ENCODE data around the gene HEXD.

Gene HEXD

DNA sequence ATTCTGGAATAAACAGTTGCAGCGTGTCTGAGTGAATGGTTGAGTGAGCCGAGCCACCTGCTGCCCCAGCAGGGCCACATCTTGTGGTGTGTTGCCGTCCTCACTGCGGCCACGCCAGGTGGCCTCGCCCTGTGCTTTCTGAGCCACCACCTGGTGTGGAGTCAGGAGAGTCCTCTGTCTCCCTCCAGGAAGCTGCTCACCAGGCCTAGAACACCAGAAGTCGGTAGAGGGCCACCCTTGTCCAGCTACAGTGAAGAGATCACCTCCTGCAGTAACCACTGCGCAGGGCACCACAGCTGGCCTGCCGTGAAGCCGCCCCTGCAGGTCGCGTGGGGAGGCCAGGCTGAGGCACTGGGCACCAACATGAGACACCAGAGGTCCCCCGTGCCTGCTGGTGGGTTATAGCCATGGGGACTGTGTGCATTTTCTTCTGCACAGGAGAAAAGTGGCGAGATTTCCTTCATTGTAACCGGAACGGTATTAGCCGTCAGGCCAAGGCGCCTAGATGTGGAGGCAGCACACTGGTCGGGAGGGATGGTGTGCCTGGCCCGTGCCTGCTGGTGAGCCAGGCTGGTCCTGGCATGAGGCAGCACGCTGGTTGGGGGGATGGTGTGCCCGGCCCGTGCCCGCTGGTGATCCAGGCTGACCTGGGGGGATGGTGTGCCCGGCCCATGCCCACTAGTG, 72.5 kb downstream of the HEXD start:
- TF ChIP-seq, protein P1, sequence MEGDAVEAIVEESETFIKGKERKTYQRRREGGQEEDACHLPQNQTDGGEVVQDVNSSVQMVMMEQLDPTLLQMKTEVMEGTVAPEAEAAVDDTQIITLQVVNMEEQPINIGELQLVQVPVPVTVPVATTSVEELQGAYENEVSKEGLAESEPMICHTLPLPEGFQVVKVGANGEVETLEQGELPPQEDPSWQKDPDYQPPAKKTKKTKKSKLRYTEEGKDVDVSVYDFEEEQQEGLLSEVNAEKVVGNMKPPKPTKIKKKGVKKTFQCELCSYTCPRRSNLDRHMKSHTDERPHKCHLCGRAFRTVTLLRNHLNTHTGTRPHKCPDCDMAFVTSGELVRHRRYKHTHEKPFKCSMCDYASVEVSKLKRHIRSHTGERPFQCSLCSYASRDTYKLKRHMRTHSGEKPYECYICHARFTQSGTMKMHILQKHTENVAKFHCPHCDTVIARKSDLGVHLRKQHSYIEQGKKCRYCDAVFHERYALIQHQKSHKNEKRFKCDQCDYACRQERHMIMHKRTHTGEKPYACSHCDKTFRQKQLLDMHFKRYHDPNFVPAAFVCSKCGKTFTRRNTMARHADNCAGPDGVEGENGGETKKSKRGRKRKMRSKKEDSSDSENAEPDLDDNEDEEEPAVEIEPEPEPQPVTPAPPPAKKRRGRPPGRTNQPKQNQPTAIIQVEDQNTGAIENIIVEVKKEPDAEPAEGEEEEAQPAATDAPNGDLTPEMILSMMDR (IDR thresholded peaks at IDR 0.05; ENCODE audit: insufficient read depth, missing control alignments): no peak
- DNase-seq (ENCODE audit: insufficient read length, low spot score) (no peak), FAIRE-seq (no peak)

- no peak for DNase-seq (ENCODE audit: insufficient read length, low spot score)
- FAIRE-seq: no peak
- TF ChIP-seq, protein P1 (IDR thresholded peaks at IDR 0.05; ENCODE audit: insufficient read depth, missing control alignments): no peak
These were observed 73.0 kb downstream of the HEXD start for GRCh38 chr17:82491196-82491530.

- FAIRE-seq (no peak), DNase-seq (ENCODE audit: insufficient read length, low spot score) (no peak)
- TF ChIP-seq, protein P1 (IDR thresholded peaks at IDR 0.05; ENCODE audit: insufficient read depth, missing control alignments): no peak
These were observed 73.4 kb downstream of the HEXD start for GRCh38 chr17:82491533-82491932.

Measured in D721Med (cell line).